Heart right ventricle (tissue), 16 donors: ENCODE measurements around the gene NRSN1. TPM values are rescaled to one million over a fixed set of nuclear protein-coding genes. Genes with fewer than 3 reads are reported as not detected.

Source experiments
- ATAC-seq, 8 donors: fragments of 200-7000 bp; cut with Tn5 transposase; one replicate each; pipeline ENCODE4 v1.9.1; 2020; ENCODE audit warnings: mild to moderate bottlenecking in 8 of 8, moderate library complexity in 8 of 8, moderate number of reproducible peaks in 1 of 8
- DNase-seq, 2 donors: peaks; one replicate each; pipeline ENCODE4 v3.0.0-alpha.2; 2020
- H3K27ac ChIP-seq, 10 donors: fragments of 200-600 bp; sonication (generic) in 2 of 10; one replicate each; pipeline versions ENCODE4 v1.5.0 to v1.8.0; 2020 to 2022; ENCODE audit warnings: mild to moderate bottlenecking in 3 of 10
- H3K27me3 ChIP-seq, 7 donors: fragments of 200-600 bp; one replicate each; pipeline ENCODE4 v1.8.0; 2021 to 2022; ENCODE audit warnings: mild to moderate bottlenecking in 2 of 7
- H3K36me3 ChIP-seq, 9 donors: fragments of 200-600 bp; sonication (generic) in 1 of 9; one replicate each; pipeline versions ENCODE4 v1.5.0 to v1.8.0; 2020 to 2022; ENCODE audit warnings: mild to moderate bottlenecking in 2 of 9
- H3K4me1 ChIP-seq, 9 donors: fragments of 200-600 bp; sonication (generic) in 1 of 9; one replicate each; pipeline versions ENCODE4 v1.5.0 to v1.8.0; 2020 to 2022; ENCODE audit warnings: mild to moderate bottlenecking in 4 of 9
- H3K4me3 ChIP-seq, 10 donors: fragments of 200-600 bp; sonication (generic) in 2 of 10; one replicate each; pipeline versions ENCODE4 v1.5.0 to v1.8.0; 2020 to 2022; ENCODE audit warnings: mild to moderate bottlenecking in 7 of 10, moderate library complexity in 2 of 10
- H3K9me3 ChIP-seq, 11 donors: fragments of 200-600 bp in 10 of 11; sonication (generic) in 2 of 11; one replicate each; pipeline versions ENCODE4 v1.5.0 to v1.8.0; 2013 to 2022; ENCODE audit warnings: mild to moderate bottlenecking in 2 of 11, control low read depth in 1 of 11, moderate library complexity in 1 of 11
- CTCF ChIP-seq, 9 donors: fragments of 200-600 bp; sonication (generic) in 2 of 9; IDR thresholded peaks; one replicate each; pipeline versions ENCODE4 v1.5.0 to v1.8.0; 2021 to 2022; ENCODE audit warnings: antibody characterized with exemption in 9 of 9, mild to moderate bottlenecking in 5 of 9, moderate library complexity in 1 of 9
- WGBS, 2 donors: extraction: QIAGEN DNeasy Blood & Tissue Kit; methylation state at CpG; one replicate each; pipeline ENCODE4 v1.1.7; 2013; ENCODE audit warnings: inconsistent platforms in 1 of 2; 5-methylcytosine and 5-hydroxymethylcytosine counted together
- intact Hi-C, 10 donors: fragments of 100-400 bp; cut with DNase I; formaldehyde crosslinking; loops; one replicate each; pipeline versions ENCODE4 v1.11.1 to v1.14.2; 2022
- polyA plus RNA-seq, 2 donors: library from polyadenylated mRNA; stranded (reverse); fragments of 200-250 nt; gene quantifications; one replicate each; pipeline ENCODE4 v1.2.3, GENCODE V29; 2013
- total RNA-seq, 10 donors: library from RNA; stranded (reverse); fragmentation: NEBNext Ultra II Directional in 3 of 10; extraction: Animal tissue kit (Norgen Biotek cat#: 25700) in 3 of 10; gene quantifications; one replicate each; pipeline versions ENCODE4 v1.2.1 to v1.2.4, GENCODE V29; 2021 to 2023
- donor health status: Arrhythmogenic right ventricular cardiomyopathy.
- donor health status: ischemic (EF 13 %, LVEDD 7.1; RV severe dilation, severe dysfunction).
- donor health status: healthy with polysubstance abuse.
- donor health status: DM: no; HTN: yes; CAD: no.
- donor health status: DM: no; HTN: no; CAD: no.
- donor health status: ischemic (EF 25% LVEDD 6.9; RV normal size, moderate dysfunction).
- donor health status: ischemic (EF 25% LVEDD 5.7; RV mildly dilated, moderate dysfunction).
- donor health status: healthy.
- donor health status: DM: yes; HTN: yes; CAD: no.
- donor health status: Ischemic cardiomyopathy.
- donor health status: ischemic (EF 35%, LVEDD 5.7; RV mildly dilated, moderate dysfunction).
- donor health status: nonischemic (EF 11% LVEDD 7.7; RV severe dilation, severe dysfunction).
- donor health status: DM: yes; HTN: yes; CAD: no.
- donor health status: PGD.
- donor health status: ischemic (EF 29% LVEDD 5.4; RV normal size, mild dysfunction).
- donor health status: nonischemic (EF 23%, LVEDD 6.1; RV moderate dilation, normal function).

The NRSN1 gene
- total and polyA plus RNA-seq, 12 donors, result not detected

- no peak for DNase-seq
- Histone ChIP-seq H3K9me3 (peaks cover 0 to 7% (median 0%) of the 10 kb centered on the region in 11 donors), H3K4me1 (no peaks in the 10 kb centered on the region), H3K36me3 (no peaks in the 10 kb centered on the region), H3K4me3 (no peak overlapping the region), H3K27me3 (peaks cover 0 to 16% (median 0%) of the 10 kb centered on the region in 7 donors), H3K27ac (no peak overlapping the region)
- no peak for ATAC-seq
- no peak for TF ChIP-seq CTCF (IDR thresholded peaks at IDR 0.05)
- intact Hi-C loops, result no loop called here
Observed at GRCh38 chr6:24148684-24149083, 22.7 kb downstream of the NRSN1 start.

- TF ChIP-seq CTCF (IDR thresholded peaks at IDR 0.05), result no peak
- intact Hi-C loops, result no loop called here
- H3K27me3 ChIP-seq, result peaks cover 0 to 16% (median 0%) of the 10 kb centered on the region in 7 donors
- no peak for DNase-seq
- no peaks in the 10 kb centered on the region for H3K36me3 ChIP-seq
- peaks cover 0 to 7% (median 0%) of the 10 kb centered on the region in 11 donors for H3K9me3 ChIP-seq
- ATAC-seq, result no peak
- no peak overlapping the region for H3K4me3 ChIP-seq
- no peaks in the 10 kb centered on the region for H3K4me1 ChIP-seq
- H3K27ac ChIP-seq, result no peak overlapping the region
Observed at GRCh38 chr6:24149296-24149695, 23.3 kb downstream of the NRSN1 start.

GRCh38 chr6:24149836-24150235, 23.8 kb downstream of the NRSN1 start:
- intact Hi-C loops, result no loop called here
- WGBS, 2 donors, result 54 to 58% methylated on average over 3 of the region's 3 CpGs

GRCh38 chr6:24152014-24152413, 26.0 kb downstream of the NRSN1 start:
- WGBS, 2 donors, result 88 to 96% methylated on average over 1 of the region's 1 CpG
- Histone ChIP-seq H3K27me3 (peaks cover 0 to 16% (median 0%) of the 10 kb centered on the region in 7 donors), H3K27ac (no peak overlapping the region), H3K36me3 (no peaks in the 10 kb centered on the region), H3K9me3 (peaks cover 0 to 7% (median 0%) of the 10 kb centered on the region in 11 donors), H3K4me3 (no peak overlapping the region), H3K4me1 (no peaks in the 10 kb centered on the region)
- no peak for TF ChIP-seq CTCF (IDR thresholded peaks at IDR 0.05)
- intact Hi-C loops, result no loop called here
- DNase-seq, result no peak
- no peak for ATAC-seq

More at GRCh38 chr6:24149836-24150235, 23.8 kb downstream of the NRSN1 start:
- peaks cover 0 to 7% (median 0%) of the 10 kb centered on the region in 11 donors for H3K9me3 ChIP-seq
- no peaks in the 10 kb centered on the region for H3K4me1 ChIP-seq
- TF ChIP-seq CTCF (IDR thresholded peaks at IDR 0.05), result no peak
- H3K36me3 ChIP-seq, result no peaks in the 10 kb centered on the region
- H3K27me3 ChIP-seq, result peaks cover 0 to 16% (median 0%) of the 10 kb centered on the region in 7 donors
- DNase-seq (no peak), ATAC-seq (no peak)
- H3K27ac ChIP-seq, result no peak overlapping the region
- no peak overlapping the region for H3K4me3 ChIP-seq
